M059J (cell line): ENCODE results near the gene ABLIM2. TPM values are rescaled to one million over a fixed set of nuclear protein-coding genes. Genes with fewer than 3 reads are reported as not detected.

Experiments used
- DNase-seq: peaks from one replicate; pipeline ENCODE4 v3.0.0-alpha.2; 2012; ENCODE audit warnings: low read depth
- total RNA-seq: library from RNA; depleted of rRNA; stranded (reverse); fragments of >200 nt; shearing (Covaris generic); gene quantifications from 2 replicates; pipeline ENCODE4 v1.2.3, GENCODE V29; 2014

Gene ABLIM2
- total RNA-seq, 1 experiment from 2014 or later: not detected

- no peak for DNase-seq
These were observed 16.4 kb upstream of the ABLIM2 start for GRCh38 chr4:8174970-8175369.

GRCh38 chr4:8173492-8174242 lies 15.1 kb upstream of the ABLIM2 start:
- no peak for DNase-seq

- DNase-seq: no peak
These were observed 13.6 kb upstream of the ABLIM2 start for GRCh38 chr4:8171984-8172924.

- DNase-seq: no peak
These were observed 12.7 kb upstream of the ABLIM2 start for GRCh38 chr4:8171266-8171665.

DNA sequence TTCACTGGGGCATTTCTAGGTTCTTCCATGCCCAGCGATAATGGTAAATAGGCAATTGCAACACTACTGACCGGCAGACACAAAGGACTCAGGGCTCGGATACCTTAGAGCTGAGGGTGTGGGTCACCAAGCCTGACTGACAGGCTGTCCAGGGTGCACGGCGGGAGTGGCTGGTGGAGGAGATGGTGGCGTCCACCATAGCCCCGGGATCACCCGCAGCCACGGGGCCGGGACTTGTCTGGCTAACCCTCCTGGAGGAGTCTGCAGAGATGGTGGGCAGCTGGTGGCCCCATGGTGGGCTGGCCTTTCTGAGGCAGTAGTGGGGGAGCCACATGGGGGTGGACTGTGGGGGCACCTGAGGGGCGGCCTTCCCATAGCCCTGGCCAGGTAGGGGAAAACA lies 11.7 kb upstream of the ABLIM2 start:
- DNase-seq: no peak

DNA sequence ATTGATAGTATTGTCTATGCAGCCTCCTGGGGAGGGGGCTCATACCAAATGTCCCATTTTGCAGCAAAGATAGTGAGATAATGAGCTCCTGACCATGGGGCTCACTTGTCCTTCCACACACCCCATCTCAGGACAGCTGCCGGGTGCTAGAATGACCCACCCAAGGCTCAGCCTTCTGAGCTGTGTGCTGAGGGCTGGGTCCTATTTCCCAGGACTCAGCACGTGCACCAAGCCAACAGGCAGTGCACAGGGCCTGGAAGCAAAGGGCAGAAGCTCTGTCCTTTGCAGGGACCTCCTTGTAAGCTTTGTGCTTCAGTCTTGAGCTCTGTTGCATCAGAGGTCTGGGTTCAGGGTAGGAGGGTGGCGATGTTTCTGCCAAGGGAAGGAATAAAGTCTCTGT lies 11.2 kb upstream of the ABLIM2 start:
- DNase-seq: no peak

- DNase-seq: no peak
These were observed 10.4 kb upstream of the ABLIM2 start for GRCh38 chr4:8168832-8169598.

DNA sequence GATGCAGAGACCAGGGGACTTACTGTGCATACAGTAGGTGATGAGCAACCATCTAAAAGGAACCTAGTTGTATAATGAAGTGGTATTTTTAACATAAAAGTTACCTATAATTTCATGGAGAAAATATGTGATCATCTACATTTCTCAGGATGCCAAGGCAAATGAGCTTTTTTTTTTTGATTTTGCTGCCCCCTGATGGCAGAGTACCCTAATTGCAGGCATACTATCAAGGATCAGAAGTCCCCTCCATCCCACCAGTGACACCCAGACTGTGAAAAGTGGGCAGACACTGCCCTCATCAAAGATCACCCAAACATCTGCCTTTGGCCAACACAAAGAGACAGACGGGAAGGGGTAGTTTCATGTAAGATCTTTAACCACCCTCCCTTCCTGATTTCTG lies 9.6 kb upstream of the ABLIM2 start:
- DNase-seq: no peak

GRCh38 chr4:8167815-8168214 lies 9.2 kb upstream of the ABLIM2 start:
- DNase-seq: no peak

- DNase-seq: no peak
These were observed 8.7 kb upstream of the ABLIM2 start for GRCh38 chr4:8167291-8167690.

DNA sequence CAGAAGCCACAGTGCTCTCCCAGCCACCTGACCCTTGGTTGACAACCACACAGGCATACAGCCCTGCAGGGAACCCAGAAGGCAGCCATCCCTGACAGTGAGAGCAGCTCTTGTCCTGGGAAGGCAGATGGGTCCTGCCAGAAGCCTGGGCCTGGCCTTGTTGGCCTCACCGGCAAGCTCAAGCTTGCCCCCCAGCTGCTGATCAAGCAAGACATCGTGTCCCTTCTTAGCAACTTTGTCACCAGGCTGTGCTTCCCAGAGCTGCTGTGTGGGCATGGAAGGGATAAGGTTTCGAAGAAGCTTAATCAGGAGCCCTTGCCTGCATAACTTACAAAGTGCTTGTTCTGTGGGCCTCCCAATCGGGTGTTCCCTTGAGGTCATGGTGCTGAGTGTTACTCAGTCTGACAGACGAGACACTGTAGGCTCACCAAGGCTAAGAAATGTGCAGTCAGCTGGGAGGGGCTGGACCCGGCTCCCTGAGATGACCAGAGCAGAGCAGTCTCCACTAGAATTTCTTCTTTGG lies 6.8 kb upstream of the ABLIM2 start:
- DNase-seq: no peak

- no peak for DNase-seq
These were observed 6.1 kb upstream of the ABLIM2 start for GRCh38 chr4:8164687-8165086.

DNA sequence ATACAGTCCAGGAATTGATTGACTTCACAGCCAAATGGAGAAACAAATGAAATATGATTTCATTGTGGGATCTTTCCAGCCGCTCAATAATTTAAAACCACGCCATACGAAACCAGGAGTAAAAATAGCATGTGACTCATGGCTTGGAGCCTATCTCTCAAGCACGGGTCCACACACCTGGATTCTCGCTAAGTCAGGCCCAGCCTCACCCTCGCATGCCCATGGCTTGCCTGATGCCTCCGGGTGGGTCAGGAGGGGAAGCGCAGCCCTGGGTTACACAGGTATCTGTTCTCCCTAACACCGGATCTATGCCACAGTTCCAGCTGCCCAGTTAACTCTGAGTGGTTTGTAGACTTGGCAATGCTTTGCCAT lies 5.6 kb upstream of the ABLIM2 start:
- DNase-seq: no peak

GRCh38 chr4:8163436-8164193 lies 5.0 kb upstream of the ABLIM2 start:
- DNase-seq: no peak

- DNase-seq: no peak
These were observed 4.4 kb upstream of the ABLIM2 start for GRCh38 chr4:8163026-8163425.

DNA sequence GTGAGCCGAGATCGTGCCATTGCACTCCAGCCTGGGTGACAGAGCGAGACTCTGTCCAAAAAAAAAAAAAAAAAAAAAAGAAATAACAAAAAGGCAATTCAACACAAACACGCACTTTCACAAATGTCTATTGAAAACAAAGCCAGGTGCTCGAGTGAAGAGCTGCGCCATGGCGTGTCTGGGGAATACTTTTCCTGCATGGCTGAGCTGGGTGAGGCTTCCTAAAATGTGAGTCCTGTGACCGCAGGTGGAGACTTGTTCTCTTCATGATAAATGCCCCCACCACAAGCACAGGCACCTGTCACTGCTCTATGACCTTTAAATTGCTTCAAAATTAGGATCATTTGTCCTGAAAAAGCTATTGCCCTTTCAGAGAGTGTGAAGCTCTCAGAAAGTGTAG lies 4.0 kb upstream of the ABLIM2 start:
- no peak for DNase-seq

- no peak for DNase-seq
These were observed 2.0 kb upstream of the ABLIM2 start for GRCh38 chr4:8160572-8160971.

DNA sequence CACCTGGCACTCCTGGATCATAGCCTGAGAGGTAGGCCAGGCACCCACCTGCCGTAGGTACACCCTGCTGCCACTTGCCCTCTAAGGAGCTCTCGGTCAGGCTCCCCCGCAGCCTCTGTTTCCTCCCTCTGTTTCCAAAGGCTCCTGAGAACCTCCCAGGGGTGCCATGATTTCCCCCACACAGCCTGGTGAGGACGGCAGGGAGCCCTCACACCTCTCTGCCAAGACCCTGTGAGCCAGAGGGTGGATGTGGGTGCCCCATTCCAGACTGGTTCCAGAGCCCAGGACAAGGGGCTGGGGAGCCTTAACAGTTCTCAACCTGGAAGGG lies 1.6 kb upstream of the ABLIM2 start:
- no peak for DNase-seq

DNA sequence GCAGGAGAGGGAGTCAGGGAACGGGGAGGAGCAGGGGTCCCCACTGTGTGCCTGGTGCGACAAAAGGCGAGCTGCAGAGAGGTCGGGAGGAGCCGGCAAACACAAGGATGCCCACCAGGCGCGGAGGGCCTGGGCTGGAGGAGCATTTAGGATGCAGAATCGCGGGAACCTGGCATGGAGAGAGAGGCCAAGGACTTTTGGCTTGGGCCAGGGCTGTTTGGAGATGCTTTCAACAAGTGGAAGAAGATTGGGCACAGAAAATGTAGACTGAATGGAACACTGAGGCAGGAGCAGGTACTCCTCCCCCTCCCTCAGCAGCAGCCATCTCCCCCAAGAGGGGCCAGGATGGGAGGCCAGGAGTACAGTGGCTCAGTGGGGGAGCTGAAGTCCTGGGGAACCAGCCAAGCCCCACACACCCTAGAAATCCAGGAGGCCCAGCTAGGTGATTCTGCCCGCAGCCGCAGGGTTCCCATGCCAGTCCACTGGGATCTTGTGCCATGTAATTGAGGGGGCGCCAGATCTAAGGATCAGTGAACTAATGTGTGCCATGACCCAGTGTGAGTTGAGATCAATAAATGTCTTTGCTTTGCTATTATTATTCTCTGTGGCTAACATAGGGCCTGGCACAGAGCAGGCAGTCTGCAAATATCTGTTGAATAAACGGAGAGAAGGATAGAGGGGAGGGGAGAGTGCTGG lies 1.1 kb upstream of the ABLIM2 start:
- no peak for DNase-seq

DNA sequence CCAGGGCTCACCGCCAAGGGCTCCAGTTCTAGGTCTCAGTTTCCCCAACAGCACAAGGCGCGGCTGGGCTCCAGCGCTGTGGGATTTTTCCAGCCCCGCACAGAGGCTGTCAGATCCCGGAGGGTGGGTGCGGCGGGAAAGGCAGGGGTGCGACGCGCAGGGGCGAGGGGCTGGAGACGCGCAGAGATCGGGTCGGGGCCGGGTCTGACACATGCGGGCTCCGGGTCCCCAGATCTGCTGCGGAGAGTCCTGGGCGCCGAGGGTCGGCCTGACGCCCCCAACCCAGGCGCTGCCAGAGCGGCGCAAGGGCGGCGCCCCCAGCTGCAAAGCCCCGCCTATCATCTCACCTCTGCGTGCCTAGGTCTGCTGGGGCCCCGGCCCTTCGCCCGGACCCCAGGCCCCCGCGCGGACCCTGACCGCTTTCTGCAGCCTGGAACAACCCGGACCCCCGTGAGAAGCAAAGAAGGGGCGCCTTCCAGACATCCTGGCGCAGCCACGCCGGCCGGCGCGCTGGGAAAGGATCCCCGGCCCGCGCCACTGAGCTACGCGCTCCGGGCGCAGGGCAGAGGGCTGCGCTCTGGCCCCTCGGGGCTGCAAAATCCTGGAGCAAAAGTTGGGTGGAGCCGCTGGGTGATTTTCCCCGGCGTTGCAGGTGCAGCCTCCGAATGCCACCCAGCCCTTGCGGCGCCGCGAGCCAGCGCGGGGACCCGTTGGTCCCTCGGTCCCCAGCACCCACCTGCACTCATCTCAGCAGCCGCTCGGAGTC lies 486 bp downstream of the ABLIM2 start:
- DNase-seq: no peak
